ENCODE measurements around the gene APCDD1L. TPM values are rescaled to one million over a fixed set of nuclear protein-coding genes. Genes with fewer than 3 reads are reported as not detected.

The APCDD1L gene
- total and polyA plus RNA-seq, 4 donors: 0.04 TPM; not detected in 3

- Histone ChIP-seq H3K4me3 (ENCODE audit: low read depth in 1 of 3, low read length in 3 of 3) (no peak overlapping the region), H3K27ac (ENCODE audit: low read depth in 1 of 2, low read length in 2 of 2) (no peak overlapping the region), H3K9ac (ENCODE audit: low read depth in 1 of 2, low read length in 2 of 2) (no peak overlapping the region), H3K4me1 (ENCODE audit: control insufficient read depth in 4 of 4, insufficient read depth in 4 of 4, low read length in 3 of 4) (no peaks in the 10 kb centered on the region), H3K27me3 (ENCODE audit: control insufficient read depth in 4 of 4, insufficient read depth in 4 of 4, low read length in 3 of 4) (peaks cover 0 to 8% (median 2%) of the 10 kb centered on the region in 4 donors), H3K36me3 (ENCODE audit: control insufficient read depth in 4 of 4, insufficient read depth in 3 of 4, low read depth in 1 of 4, low read length in 3 of 4) (no peaks in the 10 kb centered on the region), H3K9me3 (ENCODE audit: control insufficient read depth in 4 of 4, low read length in 3 of 4) (no peaks in the 10 kb centered on the region)
- DNase-seq (ENCODE audit: low spot score): no peak
- TF ChIP-seq CTCF (IDR thresholded peaks at IDR 0.05; ENCODE audit: low read depth, low read length, missing input control): no peak
- TF ChIP-seq REST (IDR thresholded peaks at IDR 0.05): no peak
- TF ChIP-seq ATF3 (IDR thresholded peaks at IDR 0.05): no peak
- no peak for TF ChIP-seq JUND (IDR thresholded peaks at IDR 0.05)
- TF ChIP-seq YY1 (IDR thresholded peaks at IDR 0.05): no peak
- TF ChIP-seq HNF4G (IDR thresholded peaks at IDR 0.05): no peak
- TF ChIP-seq RAD21 (IDR thresholded peaks at IDR 0.05): no peak
- no peak for TF ChIP-seq FOXA2 (IDR thresholded peaks at IDR 0.05)
- TF ChIP-seq RXRA (IDR thresholded peaks at IDR 0.05): no peak
- TF ChIP-seq NR2F2 (IDR thresholded peaks at IDR 0.05): no peak
- 61% methylated on average over 11 of the region's 11 CpGs for WGBS
Observed at GRCh38 chr20:58547623-58548475, 32.6 kb upstream of the APCDD1L start.

GRCh38 chr20:58546756-58547622 lies 31.8 kb upstream of the APCDD1L start:
- no peaks in the 10 kb centered on the region for H3K9me3 ChIP-seq (ENCODE audit: control insufficient read depth in 4 of 4, low read length in 3 of 4)
- no peak for DNase-seq (ENCODE audit: low spot score)
- no peak overlapping the region for H3K4me3 ChIP-seq (ENCODE audit: low read depth in 1 of 3, low read length in 3 of 3)
- peaks cover 0 to 8% (median 2%) of the 10 kb centered on the region in 4 donors for H3K27me3 ChIP-seq (ENCODE audit: control insufficient read depth in 4 of 4, insufficient read depth in 4 of 4, low read length in 3 of 4)
- WGBS: 37% methylated on average over 19 of the region's 19 CpGs
- H3K36me3 ChIP-seq (ENCODE audit: control insufficient read depth in 4 of 4, insufficient read depth in 3 of 4, low read depth in 1 of 4, low read length in 3 of 4): no peaks in the 10 kb centered on the region
- H3K4me1 ChIP-seq (ENCODE audit: control insufficient read depth in 4 of 4, insufficient read depth in 4 of 4, low read length in 3 of 4): no peaks in the 10 kb centered on the region
- H3K9ac ChIP-seq (ENCODE audit: low read depth in 1 of 2, low read length in 2 of 2): no peak overlapping the region
- no peak overlapping the region for H3K27ac ChIP-seq (ENCODE audit: low read depth in 1 of 2, low read length in 2 of 2)
- TF ChIP-seq ZBTB33 (IDR thresholded peaks at IDR 0.05) (no peak), CTCF (IDR thresholded peaks at IDR 0.05; ENCODE audit: low read depth, low read length, missing input control) (no peak), ATF3 (IDR thresholded peaks at IDR 0.05) (no peak), EGR1 (IDR thresholded peaks at IDR 0.05; ENCODE audit: low read depth in 2 of 2) (no peak), GABPA (IDR thresholded peaks at IDR 0.05 in 1 of 2, conservative IDR thresholded peaks at IDR 0.05 in 1 of 2) (no peak), REST (IDR thresholded peaks at IDR 0.05) (no peak), FOXA1 (IDR thresholded peaks at IDR 0.05) (no peak), HNF4G (IDR thresholded peaks at IDR 0.05) (no peak), FOXA2 (IDR thresholded peaks at IDR 0.05) (no peak)
